H9 (cell line): ENCODE measurements around the gene FKBP8. TPM values are rescaled to one million over a fixed set of nuclear protein-coding genes. Genes with fewer than 3 reads are reported as not detected.

ENCODE experiments used
- DNase-seq: peaks from one replicate; pipeline ENCODE4 v3.0.0-alpha.2; 2017
- H2AFZ ChIP-seq: one replicate; pipeline ENCODE4 v1.6.1; 2013; ENCODE audit warnings: mild to moderate bottlenecking, low read length, control low read depth, moderate library complexity
- H2AK5ac ChIP-seq: 2 replicates; pipeline ENCODE4 v1.6.1; 2013; ENCODE audit warnings: low read length, control low read depth, mixed read lengths; ENCODE audit not compliant: insufficient read length
- H2BK120ac ChIP-seq: one replicate; pipeline ENCODE4 v1.6.1; 2013; ENCODE audit warnings: low read depth, mild to moderate bottlenecking, low read length, control low read depth, inconsistent platforms; ENCODE audit not compliant: poor library complexity, severe bottlenecking
- H2BK12ac ChIP-seq: 2 replicates; pipeline ENCODE4 v1.6.1; 2013; ENCODE audit warnings: low read length, control low read depth, mixed read lengths, low read depth; ENCODE audit not compliant: insufficient read length
- H2BK15ac ChIP-seq: 2 replicates; pipeline ENCODE4 v1.6.1; 2013; ENCODE audit warnings: low read depth, low read length, control low read depth
- H2BK20ac ChIP-seq: one replicate; pipeline ENCODE4 v1.6.1; 2013; ENCODE audit warnings: low read depth, mild to moderate bottlenecking, low read length, control low read depth, inconsistent platforms; ENCODE audit not compliant: poor library complexity, severe bottlenecking
- H2BK5ac ChIP-seq: 2 replicates; pipeline ENCODE4 v1.6.1; 2013; ENCODE audit warnings: low read length, control low read depth, mixed read lengths; ENCODE audit not compliant: insufficient read length
- H3K14ac ChIP-seq: 2 replicates; pipeline ENCODE4 v1.6.1; 2013; ENCODE audit warnings: low read length, control low read depth; ENCODE audit not compliant: insufficient read depth
- H3K18ac ChIP-seq: 2 replicates; pipeline ENCODE4 v1.6.1; 2013; ENCODE audit warnings: low read depth, mild to moderate bottlenecking, mixed read lengths, low read length, control low read depth; ENCODE audit not compliant: insufficient read length
- H3K23ac ChIP-seq: 2 replicates; pipeline ENCODE4 v1.6.1; 2013; ENCODE audit warnings: low read length, control low read depth, mixed read lengths, low read depth; ENCODE audit not compliant: insufficient read length
- H3K23me2 ChIP-seq: 2 replicates; pipeline ENCODE4 v1.6.1; 2013; ENCODE audit warnings: low read depth, mild to moderate bottlenecking, mixed read lengths, low read length, control low read depth; ENCODE audit not compliant: insufficient read length, poor library complexity, severe bottlenecking
- H3K27ac ChIP-seq: 2 replicates; pipeline ENCODE4 v1.5.1; 2013; ENCODE audit warnings: low read length, control low read depth, mixed read lengths, low read depth; ENCODE audit not compliant: insufficient read length
- H3K27me3 ChIP-seq: 2 replicates; pipeline ENCODE4 v1.6.1; 2013; ENCODE audit warnings: low read length, control low read depth, inconsistent platforms; ENCODE audit not compliant: insufficient read depth
- H3K4ac ChIP-seq: 2 replicates; pipeline ENCODE4 v1.6.1; 2013; ENCODE audit warnings: low read depth, mild to moderate bottlenecking, control low read depth, inconsistent platforms, low read length, moderate library complexity
- H3K4me1 ChIP-seq: 2 replicates; pipeline ENCODE4 v1.6.1; 2013; ENCODE audit warnings: low read length, control low read depth, inconsistent platforms; ENCODE audit not compliant: insufficient read depth
- H3K4me2 ChIP-seq: 2 replicates; pipeline ENCODE4 v1.6.1; 2013; ENCODE audit warnings: low read length, control low read depth, mixed read lengths; ENCODE audit not compliant: insufficient read length, insufficient read depth
- H3K56ac ChIP-seq: 2 replicates; pipeline ENCODE4 v1.6.1; 2013; ENCODE audit warnings: low read depth, mild to moderate bottlenecking, mixed read lengths, low read length, control low read depth; ENCODE audit not compliant: insufficient read length
- H3K79me1 ChIP-seq: 2 replicates; pipeline ENCODE4 v1.6.1; 2013; ENCODE audit warnings: low read depth, mild to moderate bottlenecking, moderate library complexity, low read length, control low read depth, inconsistent platforms; ENCODE audit not compliant: insufficient read depth, poor library complexity, severe bottlenecking
- H3K79me2 ChIP-seq: 2 replicates; pipeline ENCODE4 v1.6.1; 2013; ENCODE audit warnings: low read length, control low read depth, inconsistent platforms; ENCODE audit not compliant: insufficient read depth
- H3K9ac ChIP-seq: 2 replicates; pipeline ENCODE4 v1.6.1; 2013; ENCODE audit warnings: low read length, control low read depth, mixed read lengths; ENCODE audit not compliant: insufficient read length; ENCODE audit errors: extremely low read depth
- H3K9me3 ChIP-seq: one replicate; pipeline ENCODE4 v1.6.1; 2013; ENCODE audit warnings: low read depth, low read length, inconsistent platforms; ENCODE audit not compliant: control insufficient read depth
- H3T11ph ChIP-seq: one replicate; pipeline ENCODE4 v1.6.1; 2013; ENCODE audit warnings: mild to moderate bottlenecking, low read length, control low read depth, inconsistent platforms
- H4K20me1 ChIP-seq: one replicate; pipeline ENCODE4 v1.6.1; 2013; ENCODE audit not compliant: control insufficient read depth, insufficient read length, insufficient read depth
- H4K5ac ChIP-seq: 2 replicates; pipeline ENCODE4 v1.6.1; 2013; ENCODE audit warnings: low read depth, mild to moderate bottlenecking, mixed read lengths, low read length, control low read depth; ENCODE audit not compliant: insufficient read length
- H4K8ac ChIP-seq: replicated peaks from 2 replicates; pipeline ENCODE4 v1.6.1; 2013; ENCODE audit warnings: low read length, control low read depth, mixed read lengths, low read depth; ENCODE audit not compliant: insufficient read length
- H4K91ac ChIP-seq: 2 replicates; pipeline ENCODE4 v1.6.1; 2013; ENCODE audit warnings: low read depth, mild to moderate bottlenecking, moderate library complexity, mixed read lengths, low read length, control low read depth; ENCODE audit not compliant: insufficient read length
- H3K27ac Mint-ChIP-seq, 3 experiments: 2 replicates in 2 of 3; 3 replicates in 1 of 3; pipeline ENCODE4 v1.8.0; 2020 to 2021; ENCODE audit warnings: mixed read lengths in 3 of 3, mild to moderate bottlenecking in 1 of 3, moderate library complexity in 1 of 3
- H3K27me3 Mint-ChIP-seq: 2 replicates; pipeline ENCODE4 v1.8.0; 2021; ENCODE audit warnings: low read depth, mild to moderate bottlenecking, moderate library complexity, mixed read lengths
- H3K36me3 Mint-ChIP-seq, 3 experiments: 2 replicates in 2 of 3; 3 replicates in 1 of 3; pipeline ENCODE4 v1.8.0; 2020 to 2021; ENCODE audit warnings: low read depth in 3 of 3, mixed read lengths in 3 of 3; ENCODE audit not compliant: insufficient read depth in 1 of 3
- H3K4me1 Mint-ChIP-seq, 2 experiments: 2 replicates each; pipeline ENCODE4 v1.8.0; 2020; ENCODE audit warnings: mixed read lengths in 2 of 2
- H3K4me3 Mint-ChIP-seq, 2 experiments: 2 replicates in 1 of 2; 3 replicates in 1 of 2; pipeline ENCODE4 v1.8.0; 2020 to 2021; ENCODE audit warnings: mild to moderate bottlenecking in 2 of 2, mixed read lengths in 2 of 2, moderate library complexity in 1 of 2
- H3K9me3 Mint-ChIP-seq, 2 experiments: 2 replicates in 1 of 2; 3 replicates in 1 of 2; pipeline ENCODE4 v1.8.0; 2020; ENCODE audit warnings: mild to moderate bottlenecking in 2 of 2, mixed read lengths in 2 of 2, moderate library complexity in 1 of 2
- CTCF ChIP-seq: fragments of 200-600 bp; sonication (generic); conservative IDR thresholded peaks from 3 replicates; pipeline ENCODE4 v1.8.0; 2021; ENCODE audit warnings: antibody characterized with exemption, mild to moderate bottlenecking
- WGBS: extraction: QIAGEN DNeasy Blood & Tissue Kit; methylation state at CpG from one replicate; pipeline ENCODE4 v1.1.7; 2013; ENCODE audit warnings: missing lambda C conversion rate, low lambda C conversion rate, mixed read lengths; ENCODE audit not compliant: insufficient read length; ENCODE audit errors: extremely low coverage; 5-methylcytosine and 5-hydroxymethylcytosine counted together
- total RNA-seq: library from RNA; stranded (reverse); gene quantifications from 2 replicates; pipeline ENCODE4 v1.2.1, GENCODE V29; 2021

FKBP8 gene
- total RNA-seq, 1 experiment from 2014 or later: 308 TPM

GRCh38 chr19:18526316-18526715 is 17.1 kb downstream of the FKBP8 start:
- H4K5ac ChIP-seq: no peak overlapping the region
- H4K91ac ChIP-seq: no peak overlapping the region
- H4K20me1 ChIP-seq: no peaks in the 10 kb centered on the region
- no peak overlapping the region for H3K4me2 ChIP-seq
- no peaks in the 10 kb centered on the region for H3K79me1 ChIP-seq
- no peaks in the 10 kb centered on the region for H3K79me2 ChIP-seq
- H2AFZ ChIP-seq: no peak overlapping the region
- no peak overlapping the region for H3K27ac Mint-ChIP-seq
- no peak overlapping the region for H3K9ac ChIP-seq
- no peak overlapping the region for H2BK12ac ChIP-seq
- no peak overlapping the region for H4K8ac ChIP-seq
- H3K27ac ChIP-seq: no peak overlapping the region
- H3K4me3 Mint-ChIP-seq: no peak overlapping the region; a peak in 1 of 5 replicates
- H2BK20ac ChIP-seq: no peak overlapping the region
- no peak overlapping the region for H3K23ac ChIP-seq
- H2BK15ac ChIP-seq: no peak overlapping the region
- no peak for DNase-seq
- no peak overlapping the region for H2AK5ac ChIP-seq
- H3K27me3 ChIP-seq: no peaks in the 10 kb centered on the region
- H2BK120ac ChIP-seq: no peak overlapping the region
- H3K4me1 ChIP-seq: no peaks in the 10 kb centered on the region
- no peaks in the 10 kb centered on the region for H3K9me3 ChIP-seq
- H3K4me1 Mint-ChIP-seq: 0 out of 4 replicates have a peak, but pooled peaks cover 0 to 2% of the 10 kb centered on the region in 2 experiments
- H3K27me3 Mint-ChIP-seq: no peaks in the 10 kb centered on the region
- no peak overlapping the region for H2BK5ac ChIP-seq
- no CpG with 5 or more reads among the region's 9 CpGs for WGBS
- H3K56ac ChIP-seq: no peak overlapping the region
- TF ChIP-seq CTCF: no peak
- H3K4ac ChIP-seq: no peak overlapping the region
- no peak overlapping the region for H3K18ac ChIP-seq
- no peak overlapping the region for H3K14ac ChIP-seq
- peaks cover 1% of the 10 kb centered on the region for H3K23me2 ChIP-seq
- H3T11ph ChIP-seq: no peak overlapping the region
- peaks cover 2 to 4% (median 3%) of the 10 kb centered on the region in 3 experiments; a peak in 6 of 7 replicates for H3K36me3 Mint-ChIP-seq
- no peaks in the 10 kb centered on the region for H3K9me3 Mint-ChIP-seq
